Sciatic nerve (tissue), 2 donors: ENCODE data around the gene ARSJ. TPM values are rescaled to one million over a fixed set of nuclear protein-coding genes. Genes with fewer than 3 reads are reported as not detected.
"Not testable (repeated sequence)": the region's sequence is repeated elsewhere in the genome, so short reads cannot be mapped to it uniquely, and the experiment has no call there.

Experiments
- ATAC-seq: fragments of 200-7000 bp; cut with Tn5 transposase; one replicate; pipeline ENCODE4 v1.9.1; 2020; ENCODE audit warnings: mild to moderate bottlenecking, moderate library complexity
- DNase-seq: peaks from one replicate; pipeline ENCODE4 v3.0.0-alpha.2; 2020; ENCODE audit warnings: low spot score
- intact Hi-C: fragments of 100-400 bp; cut with DNase I; formaldehyde crosslinking; loops from one replicate; pipeline ENCODE4 v1.14.2; 2022
- total RNA-seq: library from RNA; stranded (reverse); fragmentation: NEBNext Ultra II Directional; extraction: Animal tissue kit (Norgen Biotek cat#: 25700); gene quantifications from one replicate; pipeline ENCODE4 v1.2.1, GENCODE V29; 2021
- donor health status: DM: no; HTN: no; CAD: no.
- donor health status: DM: no; HTN: no; CAD: no.

Gene ARSJ
- 5.3 TPM for total RNA-seq

DNA sequence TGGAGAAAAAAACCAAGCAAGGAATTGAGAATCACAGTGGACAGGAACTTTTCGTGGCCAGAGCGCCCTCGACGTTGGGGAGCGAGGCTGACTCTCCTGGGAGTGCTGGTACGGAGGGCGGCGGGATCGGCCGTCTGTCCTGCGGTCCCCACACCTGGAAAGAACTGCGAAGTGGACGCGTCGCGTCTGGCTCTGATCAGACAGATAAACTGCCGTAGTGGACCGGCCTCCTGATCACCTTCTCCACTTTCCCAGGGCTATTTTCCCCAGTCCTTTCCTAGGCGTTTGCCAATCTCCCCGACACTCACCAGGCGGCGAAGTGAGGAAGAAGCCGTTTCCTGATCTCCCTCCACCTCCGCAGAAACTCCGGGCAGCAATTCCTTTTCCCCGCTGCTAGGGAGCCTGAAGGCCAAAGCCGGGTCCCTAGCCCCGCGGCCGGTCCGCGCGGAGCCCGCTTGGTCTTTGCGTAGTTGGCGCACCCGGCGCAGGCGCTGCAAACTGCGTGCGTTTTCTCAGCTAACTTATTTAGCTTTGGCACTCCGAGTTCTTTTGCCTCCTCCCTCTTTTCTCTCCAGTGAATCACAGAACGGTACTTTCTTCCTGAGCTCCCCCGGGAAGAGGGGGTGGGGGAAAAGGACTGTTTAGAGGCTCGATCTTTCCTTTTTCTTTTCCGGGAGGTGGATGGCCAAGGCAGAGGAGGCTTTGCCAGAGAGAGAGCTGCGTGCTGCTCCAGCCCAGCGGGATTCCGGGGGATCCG lies at the start of gene ARSJ:
Gene ARSJ, minus strand, starts transcription at position 500 of the 757 bp plus-strand sequence. CDS start 813 bp downstream, outside the sequence.
- ATAC-seq: peak; percentile 78
- peak; percentile 77 for DNase-seq
- intact Hi-C loops: no loop called here

DNA sequence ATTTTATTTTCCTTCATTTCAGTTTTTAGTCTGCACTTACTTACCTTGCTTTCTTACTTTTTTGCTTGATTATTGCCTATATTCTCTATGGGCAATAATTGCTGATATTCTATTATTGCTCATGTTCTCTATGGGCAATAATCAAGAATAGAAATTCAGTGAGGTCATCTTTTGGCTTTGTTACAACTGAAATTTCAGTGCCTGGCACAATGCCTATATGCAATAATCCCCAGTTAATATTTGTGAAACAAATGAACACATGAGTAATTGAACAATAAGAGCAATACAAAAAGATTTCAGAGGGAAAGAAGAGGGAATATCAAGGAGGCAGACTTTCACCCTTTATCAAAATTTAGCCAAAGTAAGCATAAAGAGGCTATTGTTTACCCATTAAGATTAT lies 48.6 kb upstream of the ARSJ start:
- DNase-seq: no peak
- ATAC-seq: no peak
- intact Hi-C loops: no loop called here

DNA sequence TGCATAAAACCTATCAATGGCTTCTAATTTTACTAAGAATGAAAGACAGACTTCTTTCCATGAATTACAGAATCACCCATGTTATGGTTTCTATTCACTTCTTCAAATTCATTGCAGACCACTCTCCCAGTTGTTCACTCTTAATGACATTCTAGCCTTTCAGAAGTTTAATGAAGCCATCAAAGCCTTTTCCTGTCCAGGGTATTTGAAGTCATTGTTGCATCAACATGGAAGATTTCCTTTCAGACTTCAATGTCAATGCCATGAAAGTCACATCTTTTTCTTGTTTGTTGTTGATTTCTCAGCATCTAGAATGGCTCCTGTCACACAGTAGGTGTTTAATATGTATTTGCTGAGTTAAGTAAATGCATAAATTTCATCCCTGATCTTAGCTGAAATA lies 48.1 kb upstream of the ARSJ start:
- DNase-seq (no peak), ATAC-seq (no peak)
- intact Hi-C loops: no loop called here

DNA sequence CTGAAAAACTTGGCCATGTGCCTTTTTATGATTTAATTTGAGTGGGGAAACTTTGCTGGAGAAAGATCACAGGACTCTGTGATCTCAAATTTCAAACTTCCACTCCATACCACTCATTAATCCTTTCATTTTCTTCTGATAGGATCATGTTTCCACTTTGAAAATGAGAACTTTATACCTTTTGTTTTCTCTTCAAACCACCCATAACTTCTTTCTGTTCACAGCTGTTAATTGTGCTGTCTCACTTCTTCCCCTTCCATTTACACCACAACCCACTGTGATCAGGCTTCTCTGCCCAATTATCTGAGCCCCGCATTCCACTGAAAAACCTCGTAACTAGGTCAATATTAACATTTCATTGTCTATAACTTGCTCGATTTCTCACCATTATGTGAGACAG lies 47.0 kb upstream of the ARSJ start:
- no peak for DNase-seq
- ATAC-seq: no peak

DNA sequence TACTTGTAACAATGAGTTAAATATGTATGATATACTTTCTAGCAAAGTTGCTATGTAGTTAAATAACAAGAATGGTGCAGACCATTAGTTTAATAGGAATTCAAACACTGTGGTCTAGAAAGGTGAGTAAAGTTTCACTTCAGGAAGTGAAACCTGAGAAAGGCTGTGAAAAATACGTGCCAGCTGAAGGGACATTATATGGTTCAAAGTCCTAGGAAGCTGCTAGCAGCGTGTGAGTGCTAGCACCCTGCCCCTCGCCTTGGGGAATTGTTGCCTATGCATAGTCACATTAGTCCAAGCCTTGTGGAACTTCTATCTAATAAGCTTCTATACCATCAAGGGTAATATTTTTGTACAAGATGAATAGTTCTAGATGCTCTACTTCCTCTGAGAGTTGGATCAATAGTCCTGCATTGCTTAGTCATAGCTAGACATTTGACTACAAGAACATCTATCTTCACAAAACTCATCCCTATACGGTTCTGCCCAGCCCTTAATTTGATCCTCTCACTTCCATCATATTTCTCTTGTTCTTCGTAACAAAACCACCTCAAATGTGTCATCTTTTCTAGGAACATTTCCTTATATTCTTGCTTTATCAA lies 45.8 kb upstream of the ARSJ start:
- no peak for ATAC-seq
- intact Hi-C loops: no loop called here
- DNase-seq: no peak

More for the DNA sequence above, 47.0 kb upstream of the ARSJ start:
- intact Hi-C loops: no loop called here

DNA sequence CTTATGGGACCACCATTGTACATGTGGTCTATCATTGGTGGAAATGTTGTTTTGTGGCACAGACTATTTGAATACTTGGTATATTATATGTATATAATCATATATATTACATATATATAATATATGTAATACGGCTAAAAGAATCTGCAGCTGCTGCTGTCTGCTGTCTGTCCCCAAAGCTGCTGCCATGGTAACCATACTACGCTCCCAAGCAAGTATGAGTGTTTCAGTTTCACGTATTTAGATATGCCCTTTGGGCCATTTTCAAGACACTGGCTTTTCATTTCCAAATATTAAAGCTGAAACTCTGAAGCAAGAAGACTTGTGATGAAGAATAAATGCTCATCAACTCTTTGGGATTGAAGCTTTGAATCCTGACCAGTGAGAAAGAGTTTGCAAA lies 42.0 kb upstream of the ARSJ start:
- no peak for DNase-seq
- ATAC-seq: no peak
- intact Hi-C loops: no loop called here

DNA sequence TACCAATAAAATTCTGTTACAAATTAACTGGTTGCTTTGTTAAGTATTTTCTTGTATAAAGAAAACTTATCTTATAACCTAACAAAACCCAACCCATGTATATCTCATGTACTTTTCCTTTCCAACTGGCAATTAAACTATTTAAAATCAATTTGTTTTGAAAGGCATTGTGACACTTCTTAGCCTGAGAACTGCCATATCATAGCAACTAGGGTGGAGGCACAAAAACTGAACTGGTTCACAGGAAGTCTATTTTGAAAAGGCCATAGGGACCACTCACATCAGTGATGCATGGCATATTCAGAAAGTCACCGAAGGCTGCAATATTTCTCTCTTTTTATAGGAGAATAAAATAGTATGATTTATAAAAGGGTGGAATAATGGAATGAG lies 40.5 kb upstream of the ARSJ start:
- no peak for DNase-seq
- intact Hi-C loops: no loop called here
- ATAC-seq: no peak

DNA sequence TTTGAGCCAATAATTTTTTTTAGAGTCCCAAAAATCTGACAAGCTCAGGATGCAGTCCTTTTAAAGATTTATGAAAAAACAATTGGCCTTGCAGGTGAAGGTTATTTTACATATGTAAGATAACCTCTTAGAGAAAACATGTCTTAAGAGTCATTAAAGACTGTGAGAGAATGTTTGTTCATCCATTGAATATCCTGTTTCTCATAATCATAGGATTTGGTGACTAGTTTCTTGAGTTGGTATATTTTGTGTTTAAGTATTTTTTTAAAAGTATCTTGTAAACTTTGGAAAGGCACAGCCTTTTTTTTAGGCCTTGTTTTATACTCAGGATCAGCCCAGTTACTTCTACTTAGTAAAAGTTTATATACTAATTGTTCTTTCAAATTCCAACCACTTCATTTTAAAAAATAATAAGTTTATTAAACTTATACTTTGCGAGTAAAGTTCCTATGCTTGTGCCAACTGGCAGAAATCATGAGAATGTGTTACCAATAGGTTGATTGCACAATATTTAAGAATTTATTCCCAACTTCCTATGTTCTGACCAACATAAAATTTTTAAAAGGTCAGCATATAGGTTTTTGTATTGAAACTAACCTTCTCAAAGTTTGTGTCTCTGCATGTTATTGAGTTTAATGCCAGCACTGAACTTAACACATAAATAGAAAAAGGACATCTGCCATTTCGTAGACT lies 40.0 kb upstream of the ARSJ start:
- intact Hi-C loops: no loop called here
- ATAC-seq (no peak), DNase-seq (no peak)

DNA sequence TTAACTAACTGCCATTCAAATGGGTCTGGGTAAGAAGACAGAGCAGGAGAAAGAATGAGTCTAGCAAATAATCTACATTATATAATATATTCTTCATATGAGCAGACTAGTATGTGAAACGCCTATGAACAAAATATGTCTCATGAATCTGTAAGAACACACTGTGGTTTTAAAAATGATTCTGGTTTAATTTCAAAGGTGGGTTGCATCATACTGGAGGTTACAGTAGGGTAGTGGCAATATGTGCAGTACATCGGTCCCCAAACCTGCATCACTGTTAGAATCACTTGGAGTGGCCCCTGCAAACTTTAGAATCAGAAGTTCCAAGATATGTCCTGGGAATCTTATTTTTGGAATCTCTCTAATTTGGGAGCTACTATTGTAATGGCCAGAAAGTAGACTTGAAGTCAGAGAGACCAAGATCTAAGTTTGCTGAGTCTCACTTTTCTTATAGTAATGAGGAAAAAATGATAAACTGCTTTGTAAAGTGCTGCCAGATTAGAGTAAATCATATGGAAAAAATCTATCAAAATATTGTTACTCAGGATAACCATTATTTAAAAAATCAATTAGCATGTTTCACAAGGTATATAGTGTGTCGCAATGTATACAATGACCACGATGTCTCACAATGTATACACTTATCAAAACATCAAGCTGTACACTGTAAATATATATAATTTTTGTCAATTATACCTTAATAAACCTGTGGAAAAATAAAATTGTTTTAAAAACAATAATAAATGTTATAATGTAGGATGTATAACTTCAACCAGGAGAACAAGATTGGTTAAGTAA lies 37.9 kb upstream of the ARSJ start:
- no peak for DNase-seq
- ATAC-seq: no peak
- intact Hi-C loops: no loop called here

DNA sequence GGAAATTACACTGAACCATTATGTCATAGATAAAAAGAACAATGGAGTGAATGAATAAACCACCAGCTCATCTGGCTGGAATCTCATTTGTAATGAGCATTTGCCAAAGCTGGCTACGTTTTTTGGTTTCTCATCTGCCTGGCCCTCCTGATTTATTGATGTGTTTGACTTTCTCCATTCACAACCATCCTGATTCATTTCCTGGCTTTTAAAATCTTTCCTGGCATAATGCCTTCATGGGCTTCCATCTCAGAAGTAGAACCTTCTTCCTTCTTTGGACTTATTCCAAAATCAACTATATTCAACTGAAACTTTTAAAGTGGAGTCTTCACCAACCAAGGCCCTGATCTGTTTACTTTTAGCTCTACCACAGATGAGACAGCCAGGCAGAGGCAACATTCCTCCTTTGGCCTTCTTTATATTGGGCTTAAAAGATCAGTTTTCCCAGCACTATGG lies 36.0 kb upstream of the ARSJ start:
- ATAC-seq (no peak), DNase-seq (no peak)
- intact Hi-C loops: no loop called here

DNA sequence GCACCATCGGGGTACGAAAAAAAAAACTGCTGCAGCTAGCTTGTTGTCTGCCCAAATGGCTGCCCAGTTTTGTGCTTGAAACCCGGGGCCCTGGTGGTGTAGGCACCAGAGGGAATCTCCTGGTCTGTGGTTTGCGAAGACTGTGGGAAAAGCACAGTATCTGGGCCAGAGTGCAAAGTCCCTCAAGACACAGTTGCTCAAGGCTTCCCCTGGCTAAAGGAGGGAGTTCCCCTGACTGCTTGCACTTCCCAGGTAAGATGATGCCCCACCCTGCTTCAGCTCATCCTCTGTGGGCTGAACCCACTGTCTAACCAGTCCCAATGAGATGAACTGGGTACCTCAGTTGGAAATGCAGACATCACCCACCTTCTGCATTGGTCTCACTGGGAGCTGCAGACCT lies 33.8 kb upstream of the ARSJ start:
- DNase-seq, ATAC-seq, intact Hi-C loops: not testable (repeated sequence)

DNA sequence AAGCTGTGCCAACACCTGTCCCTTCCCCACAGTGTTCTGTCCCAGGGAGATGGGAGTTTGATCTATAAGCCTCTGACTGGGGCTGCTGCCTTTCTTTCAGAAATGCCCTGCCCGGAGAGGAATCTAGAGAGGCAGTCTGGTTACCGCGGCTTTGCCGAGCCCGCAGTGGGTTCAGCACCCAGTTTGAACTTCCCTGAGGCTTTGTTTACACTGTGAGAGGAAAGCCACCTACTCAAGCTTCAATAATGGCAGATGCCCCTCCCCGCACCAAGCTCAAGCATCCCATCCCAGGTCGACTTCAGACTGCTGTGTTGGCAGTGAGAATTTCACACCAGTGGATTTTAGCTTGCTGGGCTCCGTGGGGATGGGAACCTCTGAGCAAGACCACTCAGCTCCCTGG lies 33.3 kb upstream of the ARSJ start:
- DNase-seq (no peak), ATAC-seq (no peak)
- intact Hi-C loops: no loop called here

DNA sequence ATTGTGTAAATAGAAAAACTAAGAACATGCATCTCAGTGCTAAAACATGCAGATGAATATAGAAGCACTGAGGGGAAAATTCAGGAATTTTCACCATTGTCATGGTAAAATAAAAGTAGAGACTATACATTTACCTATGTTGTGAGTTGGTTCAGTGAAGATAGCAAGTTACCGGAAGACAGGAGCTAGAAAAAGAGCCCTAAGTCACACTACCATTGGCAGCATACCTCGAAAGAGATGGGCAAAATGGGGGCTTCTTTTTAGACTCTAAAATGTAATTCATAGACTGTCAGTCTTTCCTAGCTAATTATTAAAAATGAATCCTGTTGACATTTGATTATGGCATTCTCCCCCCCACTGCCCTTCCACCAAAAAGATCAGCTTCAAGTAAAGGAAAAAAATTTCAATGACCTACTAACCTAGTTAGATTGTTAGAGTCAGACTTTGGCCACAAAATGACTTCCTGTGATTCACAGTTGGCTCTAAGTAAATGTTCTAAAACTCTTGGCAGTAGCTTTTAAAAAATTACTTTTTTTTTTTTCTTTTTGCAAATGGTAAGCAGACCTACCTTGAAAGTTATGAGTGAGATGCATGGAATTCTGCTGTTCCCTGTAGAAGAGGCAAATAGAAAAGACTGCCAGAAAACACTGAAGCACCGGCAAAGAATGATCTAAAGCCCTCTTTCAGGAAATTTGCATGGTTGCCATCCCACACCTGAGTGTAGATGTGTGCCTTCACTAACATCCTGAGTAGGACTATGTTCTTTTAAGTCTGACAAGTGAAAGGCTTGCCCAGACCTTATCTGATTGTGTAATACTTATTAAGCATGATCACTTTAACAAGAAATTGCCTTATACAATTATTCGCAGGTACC lies 26.4 kb upstream of the ARSJ start:
- intact Hi-C loops: no loop called here
- ATAC-seq (no peak), DNase-seq (no peak)

DNA sequence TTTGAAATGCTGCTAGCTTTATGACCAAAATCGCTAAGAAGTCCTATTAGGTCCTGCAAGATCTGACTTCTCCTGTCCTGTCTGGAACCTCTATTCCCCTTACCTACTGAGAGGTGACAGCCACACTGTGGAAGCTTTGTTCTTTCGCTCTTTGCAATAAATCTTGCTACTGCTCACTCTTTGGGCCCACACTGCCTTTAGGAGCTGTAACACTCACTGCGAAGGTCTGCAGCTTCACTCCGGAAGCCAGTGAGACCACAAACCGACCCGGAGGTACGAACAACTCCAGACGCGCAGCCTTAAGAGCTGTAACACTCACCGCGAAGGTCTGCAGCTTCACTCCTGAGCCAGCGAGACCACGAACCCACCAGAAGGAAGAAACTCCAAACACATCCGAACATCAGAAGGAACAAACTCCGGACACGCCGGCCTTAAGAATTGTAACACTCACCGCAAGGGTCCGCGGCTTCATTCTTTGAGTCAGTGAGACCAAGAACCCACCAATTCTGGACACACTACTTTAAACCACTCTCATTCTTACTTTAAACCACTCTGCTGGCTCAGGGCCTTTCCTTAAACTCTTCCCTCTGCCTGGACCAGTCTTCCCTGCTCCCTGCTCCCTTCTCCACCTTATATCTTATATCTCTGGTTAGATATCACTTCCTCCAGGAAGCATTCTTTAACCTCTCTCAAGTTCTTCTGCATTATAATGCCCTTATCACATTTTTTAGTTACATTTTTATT lies 25.2 kb upstream of the ARSJ start:
- intact Hi-C loops, ATAC-seq, DNase-seq: not testable (repeated sequence)

DNA sequence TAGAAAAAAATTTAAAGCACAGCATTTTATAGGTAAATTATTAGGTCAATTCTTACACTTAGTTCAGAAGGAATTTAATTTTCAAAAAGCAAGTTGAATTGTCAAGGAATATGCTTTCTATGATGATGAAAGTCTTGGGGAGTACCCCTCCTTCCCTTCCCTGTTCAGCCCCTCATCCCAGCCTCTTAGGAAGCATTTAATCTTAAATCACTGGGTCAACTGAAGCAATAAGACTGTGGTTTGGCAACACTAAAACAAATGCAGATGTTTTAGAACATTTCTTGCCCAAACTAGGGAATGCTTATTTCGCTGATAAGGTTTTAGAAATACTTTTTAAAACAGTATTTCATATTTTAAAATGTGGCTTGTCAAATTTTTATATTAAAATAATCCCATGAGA lies 19.1 kb upstream of the ARSJ start:
- intact Hi-C loops: no loop called here
- ATAC-seq (peak; percentile 55), DNase-seq (no peak)

DNA sequence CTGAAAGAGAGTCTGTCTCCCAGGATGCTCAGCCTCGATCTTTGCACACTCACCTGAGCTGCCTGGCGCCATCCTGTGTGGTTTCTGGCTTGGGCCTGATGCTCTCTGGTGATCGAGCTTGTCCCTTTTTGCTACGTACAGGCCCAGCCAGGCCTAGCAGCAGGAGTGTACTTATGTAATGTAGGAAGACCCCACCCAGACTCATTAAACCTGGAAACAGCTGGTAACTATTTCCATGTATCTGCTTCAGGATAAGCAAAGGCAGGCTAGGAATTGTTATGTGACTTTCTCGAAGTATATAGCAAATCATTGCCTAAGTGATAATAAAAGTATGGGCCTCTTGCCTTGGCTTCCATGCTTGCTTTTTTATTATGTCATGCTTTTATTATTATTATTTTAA lies 18.6 kb upstream of the ARSJ start:
- no peak for DNase-seq
- intact Hi-C loops: no loop called here
- no peak for ATAC-seq

DNA sequence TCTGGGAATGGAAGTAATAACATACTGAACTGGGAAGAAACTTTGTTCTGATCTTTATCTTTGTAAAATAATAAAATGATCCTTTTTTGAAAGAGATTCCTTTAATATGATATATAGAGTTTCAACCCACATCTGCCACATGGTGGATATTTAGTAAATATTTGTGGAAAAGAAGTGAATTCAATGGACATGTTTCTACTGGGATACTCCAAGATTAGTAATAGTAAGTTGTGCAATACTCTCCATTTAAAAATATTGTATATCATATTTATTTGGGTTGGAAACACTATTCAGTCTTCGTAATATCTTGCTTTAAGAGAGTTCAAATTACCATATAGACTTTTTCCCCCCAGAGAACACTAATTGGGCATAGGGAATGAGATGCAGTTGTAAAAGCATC lies 17.8 kb upstream of the ARSJ start:
- ATAC-seq: no peak
- no peak for DNase-seq
- intact Hi-C loops: no loop called here

DNA sequence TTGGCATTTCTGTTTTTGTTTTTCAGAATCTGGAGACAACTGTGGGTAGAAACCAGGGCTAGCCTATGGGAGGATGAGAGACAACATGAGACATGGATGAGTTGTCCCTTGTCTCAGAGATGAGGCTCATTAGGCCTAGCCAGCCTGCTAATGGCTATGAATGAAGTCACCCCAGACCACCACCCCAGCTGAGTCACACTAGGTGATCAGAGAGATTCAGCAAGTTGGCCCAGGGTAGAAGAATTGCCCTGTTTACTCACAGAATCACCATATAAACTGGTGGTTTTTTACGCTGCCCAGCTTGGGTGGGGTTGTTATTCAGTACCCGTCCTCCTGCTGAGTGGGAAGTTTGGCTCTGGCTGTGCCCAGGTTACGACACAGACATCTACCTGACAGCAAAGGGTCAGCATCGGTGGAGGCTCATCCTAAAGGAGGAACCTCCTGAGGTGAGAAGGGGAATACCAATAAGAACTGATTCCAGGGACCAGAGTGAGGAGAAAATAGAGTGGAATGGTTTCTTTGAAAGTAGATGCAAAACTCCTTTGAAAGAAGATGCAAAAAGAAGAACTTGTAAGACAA lies 17.2 kb upstream of the ARSJ start:
- intact Hi-C loops: no loop called here
- DNase-seq (no peak), ATAC-seq (no peak)
